ENCODE results near the gene KRT82. TPM values are rescaled to one million over a fixed set of nuclear protein-coding genes. Genes with fewer than 3 reads are reported as not detected.

Gene KRT82
- total and polyA plus RNA-seq, 4 experiments from 2014 or later = not detected

DNA sequence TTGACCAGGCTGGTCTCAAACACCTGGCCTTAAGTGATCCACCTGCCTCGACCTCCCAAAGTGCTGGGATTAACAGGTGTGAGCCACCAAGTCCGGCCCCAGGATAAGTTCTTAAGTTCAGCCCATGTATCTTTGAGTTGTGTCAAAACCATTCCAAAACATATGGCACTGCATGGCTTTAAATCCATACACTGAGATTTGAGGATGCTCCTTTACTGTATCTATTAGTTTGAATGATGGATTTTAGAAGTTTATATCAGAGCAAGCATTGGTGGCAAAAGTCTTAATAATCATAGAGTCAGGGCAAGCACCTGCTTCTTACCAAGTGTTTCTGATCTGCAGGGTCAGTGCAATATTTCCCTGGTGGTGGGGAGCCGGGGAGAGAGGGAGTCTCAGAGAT, 39.7 kb upstream of the KRT82 start:
- H3K4me1 ChIP-seq (ENCODE audit: insufficient read depth, low read length) = no peaks in the 10 kb centered on the region
- peaks cover 0 to 5% (median 1%) of the 10 kb centered on the region in 4 donors for H3K4me1 Mint-ChIP-seq
- POLR2A ChIA-PET (ENCODE audit: partially characterized antibody) = no interaction called here
- no peak overlapping the region for H3K4me3 Mint-ChIP-seq
- no peak overlapping the region for H3K4me3 ChIP-seq (ENCODE audit: low read length in 2 of 2)
- intact Hi-C loops (cut with micrococcal nuclease) = no loop called here
- no peaks in the 10 kb centered on the region for H3K27me3 ChIP-seq (ENCODE audit: insufficient read depth, low read length)
- H3K36me3 Mint-ChIP-seq = no peaks in the 10 kb centered on the region
- no peak overlapping the region for H3K27ac ChIP-seq (ENCODE audit: low read depth, low read length)
- CTCF ChIA-PET (ENCODE audit: partially characterized antibody) = no interaction called here
- H3K9me3 ChIP-seq (ENCODE audit: control insufficient read depth in 1 of 2, low read length in 2 of 2) = no peaks in the 10 kb centered on the region
- peaks cover 10 to 34% of the 10 kb centered on the region in 2 donors for H3K27me3 Mint-ChIP-seq
- H3K9me3 Mint-ChIP-seq = no peaks in the 10 kb centered on the region
- DNase-seq = no peak
- no peak overlapping the region for H3K27ac Mint-ChIP-seq
- H3K36me3 ChIP-seq (ENCODE audit: insufficient read depth, low read length) = no peaks in the 10 kb centered on the region

DNA sequence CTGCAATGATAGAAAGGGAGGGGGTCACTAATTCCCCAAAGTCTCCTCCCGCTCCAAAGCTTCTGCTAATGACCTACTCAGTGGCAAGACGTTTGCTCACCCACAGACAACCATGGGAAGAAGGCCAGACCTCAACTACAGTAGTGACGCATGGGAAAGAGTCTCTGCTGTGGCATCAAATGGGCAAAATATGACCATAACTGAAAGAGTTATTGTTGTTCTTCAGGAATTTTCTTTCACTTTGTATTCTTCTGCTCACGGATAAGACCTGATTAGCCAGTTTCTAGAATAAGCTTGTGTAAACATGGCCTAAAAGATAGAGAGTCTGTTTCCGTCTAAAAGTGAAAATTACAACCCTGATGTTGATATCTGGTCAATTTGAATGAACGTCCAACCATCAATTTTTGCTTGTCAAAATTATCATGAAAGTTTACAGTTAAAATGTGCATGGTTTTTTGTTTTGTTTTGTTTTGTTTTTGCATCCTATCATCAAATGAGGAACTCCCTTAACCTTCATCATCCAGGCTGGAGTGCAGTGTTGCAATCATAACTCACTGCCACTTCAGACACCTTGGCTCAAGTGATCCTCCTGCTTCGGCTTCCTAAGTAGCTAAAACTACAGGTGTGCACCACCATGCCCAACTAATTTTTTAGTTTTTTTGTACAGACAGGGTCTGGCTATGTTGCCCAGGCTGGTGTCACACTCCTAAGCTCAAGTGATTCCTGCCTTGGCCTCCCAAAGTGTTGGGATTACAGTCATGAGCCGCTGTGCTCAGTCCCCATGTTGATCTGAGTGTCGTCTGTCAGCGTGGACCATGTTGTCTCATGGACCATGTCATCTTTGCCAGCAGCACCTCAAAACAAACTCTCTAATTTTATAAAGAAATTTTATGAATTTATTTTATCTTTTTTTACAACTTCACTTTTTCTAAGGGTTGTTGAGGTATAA, 38.8 kb upstream of the KRT82 start:
- H3K27me3 Mint-ChIP-seq = peaks cover 14 to 38% of the 10 kb centered on the region in 2 donors
- ChIA-PET CTCF (ENCODE audit: partially characterized antibody) (no interaction called here), POLR2A (ENCODE audit: partially characterized antibody) (no interaction called here)
- intact Hi-C loops (cut with micrococcal nuclease) = no loop called here
- H3K36me3 Mint-ChIP-seq = no peaks in the 10 kb centered on the region
- H3K9me3 ChIP-seq (ENCODE audit: control insufficient read depth in 1 of 2, low read length in 2 of 2) = no peaks in the 10 kb centered on the region
- H3K27me3 ChIP-seq (ENCODE audit: insufficient read depth, low read length) = no peaks in the 10 kb centered on the region
- H3K9me3 Mint-ChIP-seq = no peaks in the 10 kb centered on the region
- no peak overlapping the region for H3K4me3 ChIP-seq (ENCODE audit: low read length in 2 of 2)
- H3K4me1 Mint-ChIP-seq = peaks cover 0 to 5% (median 1%) of the 10 kb centered on the region in 4 donors
- H3K4me3 Mint-ChIP-seq = no peak overlapping the region
- H3K36me3 ChIP-seq (ENCODE audit: insufficient read depth, low read length) = no peaks in the 10 kb centered on the region
- no peak overlapping the region for H3K27ac ChIP-seq (ENCODE audit: low read depth, low read length)
- no peaks in the 10 kb centered on the region for H3K4me1 ChIP-seq (ENCODE audit: insufficient read depth, low read length)
- no peak for DNase-seq
- H3K27ac Mint-ChIP-seq = no peak overlapping the region

DNA sequence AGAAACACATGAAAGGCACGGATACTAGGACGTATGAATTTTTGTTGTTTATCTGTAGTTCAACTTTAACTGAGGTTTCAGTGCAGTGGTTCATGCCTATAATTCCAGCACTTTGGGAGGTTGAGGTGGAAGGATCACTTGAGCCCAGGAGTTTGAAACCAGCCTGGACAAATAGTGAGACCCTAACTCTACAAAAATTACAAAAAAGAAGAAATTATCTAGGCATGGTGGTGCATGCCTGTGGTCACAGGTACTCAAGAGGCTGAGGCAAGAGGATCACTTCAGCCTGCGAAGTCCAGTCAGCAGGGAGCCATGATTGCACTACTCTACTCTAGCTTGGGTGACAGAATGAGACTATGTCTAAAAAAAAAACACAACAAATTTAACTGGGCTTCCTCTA, 37.8 kb upstream of the KRT82 start:
- no peaks in the 10 kb centered on the region for H3K4me1 ChIP-seq (ENCODE audit: insufficient read depth, low read length)
- H3K4me3 ChIP-seq (ENCODE audit: low read length in 2 of 2) = no peak overlapping the region
- H3K4me3 Mint-ChIP-seq = no peak overlapping the region
- no peaks in the 10 kb centered on the region for H3K9me3 ChIP-seq (ENCODE audit: control insufficient read depth in 1 of 2, low read length in 2 of 2)
- no peak overlapping the region for H3K27ac Mint-ChIP-seq
- no peaks in the 10 kb centered on the region for H3K9me3 Mint-ChIP-seq
- no peaks in the 10 kb centered on the region for H3K36me3 ChIP-seq (ENCODE audit: insufficient read depth, low read length)
- peaks cover 15 to 41% of the 10 kb centered on the region in 2 donors for H3K27me3 Mint-ChIP-seq
- no peaks in the 10 kb centered on the region for H3K36me3 Mint-ChIP-seq
- H3K27ac ChIP-seq (ENCODE audit: low read depth, low read length) = no peak overlapping the region
- CTCF ChIA-PET (ENCODE audit: partially characterized antibody) = no interaction called here
- H3K27me3 ChIP-seq (ENCODE audit: insufficient read depth, low read length) = no peaks in the 10 kb centered on the region
- intact Hi-C loops (cut with micrococcal nuclease) = no loop called here
- H3K4me1 Mint-ChIP-seq = peaks cover 0 to 5% (median 1%) of the 10 kb centered on the region in 4 donors
- no peak for DNase-seq
- POLR2A ChIA-PET (ENCODE audit: partially characterized antibody) = no interaction called here

DNA sequence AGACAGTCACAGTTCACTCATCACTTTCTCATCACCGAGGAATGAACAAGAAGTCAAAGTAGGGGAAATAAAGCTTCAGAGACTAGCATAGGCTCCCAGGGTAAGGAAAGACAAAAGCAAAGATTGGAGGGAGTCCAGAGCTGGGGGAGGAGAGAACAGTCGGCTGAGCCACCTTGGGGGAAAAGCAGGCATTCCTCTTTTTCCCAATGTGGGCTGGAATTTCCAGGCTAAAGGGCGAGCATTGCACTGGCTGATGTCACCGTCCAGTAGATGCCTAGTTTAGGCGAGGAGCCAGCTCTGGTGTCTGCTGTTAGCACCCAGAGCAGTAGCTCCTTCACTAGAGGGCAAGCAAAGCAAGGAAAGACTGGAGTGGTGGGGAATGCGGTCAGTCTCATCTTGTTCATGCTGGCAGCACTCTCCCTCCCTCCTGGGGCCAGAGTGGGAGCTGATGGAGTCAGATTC, 36.5 kb upstream of the KRT82 start:
- H3K27me3 Mint-ChIP-seq = peaks cover 18 to 41% of the 10 kb centered on the region in 2 donors
- no peaks in the 10 kb centered on the region for H3K9me3 Mint-ChIP-seq
- no peak overlapping the region for H3K27ac ChIP-seq (ENCODE audit: low read depth, low read length)
- H3K27me3 ChIP-seq (ENCODE audit: insufficient read depth, low read length) = no peaks in the 10 kb centered on the region
- DNase-seq = no peak
- no peaks in the 10 kb centered on the region for H3K4me1 ChIP-seq (ENCODE audit: insufficient read depth, low read length)
- ChIA-PET CTCF (ENCODE audit: partially characterized antibody) (no interaction called here), POLR2A (ENCODE audit: partially characterized antibody) (no interaction called here)
- no peak overlapping the region for H3K4me3 Mint-ChIP-seq
- H3K4me1 Mint-ChIP-seq = no peaks in the 10 kb centered on the region
- H3K27ac Mint-ChIP-seq = no peak overlapping the region
- no peak overlapping the region for H3K4me3 ChIP-seq (ENCODE audit: low read length in 2 of 2)
- H3K36me3 Mint-ChIP-seq = no peaks in the 10 kb centered on the region
- intact Hi-C loops (cut with micrococcal nuclease) = no loop called here
- H3K36me3 ChIP-seq (ENCODE audit: insufficient read depth, low read length) = no peaks in the 10 kb centered on the region
- no peaks in the 10 kb centered on the region for H3K9me3 ChIP-seq (ENCODE audit: control insufficient read depth in 1 of 2, low read length in 2 of 2)

DNA sequence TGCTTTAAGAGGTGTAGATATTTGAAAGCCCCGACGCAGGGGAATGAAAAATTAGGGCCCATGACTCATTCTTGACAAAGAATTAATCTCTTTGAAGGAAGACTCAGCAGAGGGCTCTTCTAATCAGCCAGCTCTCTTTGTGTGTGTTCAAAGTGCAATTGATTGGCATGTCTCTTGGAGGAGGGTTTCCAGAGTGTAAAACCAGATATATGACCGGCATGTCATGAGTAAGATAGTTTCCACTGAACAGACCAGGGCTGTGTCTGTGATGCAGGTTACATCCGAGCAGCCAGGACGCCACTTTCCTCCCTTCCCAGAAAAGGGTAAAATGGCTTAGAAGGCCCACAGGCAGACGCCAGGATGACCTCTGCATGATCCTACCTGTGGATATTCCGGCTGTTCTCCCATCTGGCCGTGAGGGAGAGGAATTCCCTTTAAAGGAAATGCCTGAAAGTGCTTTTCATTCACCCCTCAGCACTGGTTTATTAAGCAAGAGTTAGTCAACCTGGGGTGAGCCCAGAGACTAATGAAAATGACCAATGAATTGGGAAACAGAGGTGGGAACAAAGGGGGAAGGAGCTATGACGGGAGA, 35.3 kb upstream of the KRT82 start:
- Mint-ChIP-seq H3K4me1 (no peaks in the 10 kb centered on the region), H3K36me3 (no peaks in the 10 kb centered on the region), H3K27ac (no peak overlapping the region), H3K4me3 (no peak overlapping the region), H3K9me3 (peaks cover 0 to 4% (median 0%) of the 10 kb centered on the region in 8 donors), H3K27me3 (peaks cover 20 to 45% of the 10 kb centered on the region in 2 donors)
- Histone ChIP-seq H3K4me3 (ENCODE audit: low read length in 2 of 2) (no peak overlapping the region), H3K36me3 (ENCODE audit: insufficient read depth, low read length) (no peaks in the 10 kb centered on the region), H3K27ac (ENCODE audit: low read depth, low read length) (no peak overlapping the region), H3K27me3 (ENCODE audit: insufficient read depth, low read length) (no peaks in the 10 kb centered on the region), H3K9me3 (ENCODE audit: control insufficient read depth in 1 of 2, low read length in 2 of 2) (no peaks in the 10 kb centered on the region), H3K4me1 (ENCODE audit: insufficient read depth, low read length) (no peaks in the 10 kb centered on the region)
- POLR2A ChIA-PET (ENCODE audit: partially characterized antibody) = no interaction called here
- intact Hi-C loops (cut with micrococcal nuclease) = no loop called here
- no peak for DNase-seq
- CTCF ChIA-PET (ENCODE audit: partially characterized antibody) = no interaction called here

DNA sequence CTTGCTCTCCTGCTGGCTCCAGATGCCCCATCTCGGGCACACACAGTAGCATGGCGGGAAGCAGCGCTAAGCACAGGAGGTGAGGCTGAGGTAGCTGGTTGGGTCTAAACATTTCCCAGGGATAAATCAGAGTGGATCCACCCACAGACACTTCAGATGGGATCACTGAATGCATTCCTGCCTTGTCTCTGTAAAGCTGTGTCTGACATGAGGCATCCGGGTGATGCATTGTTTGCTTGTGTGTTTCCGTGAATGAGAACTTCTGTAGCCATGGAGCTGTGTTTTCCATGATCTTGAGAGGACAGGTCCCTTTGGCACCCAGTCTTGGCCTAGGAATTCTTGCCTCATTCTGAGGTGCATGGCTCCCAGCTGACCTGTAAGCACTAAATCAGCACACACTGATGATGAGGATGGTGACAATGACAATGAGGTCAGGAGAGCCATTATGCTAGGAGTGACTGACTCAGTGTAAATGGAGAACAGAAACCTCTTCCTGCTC, 34.7 kb upstream of the KRT82 start:
- Histone ChIP-seq H3K4me1 (ENCODE audit: insufficient read depth, low read length) (no peaks in the 10 kb centered on the region), H3K27ac (ENCODE audit: low read depth, low read length) (no peak overlapping the region), H3K27me3 (ENCODE audit: insufficient read depth, low read length) (no peaks in the 10 kb centered on the region), H3K9me3 (ENCODE audit: control insufficient read depth in 1 of 2, low read length in 2 of 2) (no peaks in the 10 kb centered on the region), H3K4me3 (ENCODE audit: low read length in 2 of 2) (no peak overlapping the region), H3K36me3 (ENCODE audit: insufficient read depth, low read length) (no peaks in the 10 kb centered on the region)
- POLR2A ChIA-PET (ENCODE audit: partially characterized antibody) = no interaction called here
- CTCF ChIA-PET (ENCODE audit: partially characterized antibody) = no interaction called here
- intact Hi-C loops (cut with micrococcal nuclease) = no loop called here
- DNase-seq = no peak
- Mint-ChIP-seq H3K9me3 (peaks cover 0 to 4% (median 0%) of the 10 kb centered on the region in 8 donors), H3K27me3 (peaks cover 19 to 44% of the 10 kb centered on the region in 2 donors), H3K4me3 (no peak overlapping the region), H3K27ac (no peak overlapping the region), H3K36me3 (no peaks in the 10 kb centered on the region), H3K4me1 (no peaks in the 10 kb centered on the region)

DNA sequence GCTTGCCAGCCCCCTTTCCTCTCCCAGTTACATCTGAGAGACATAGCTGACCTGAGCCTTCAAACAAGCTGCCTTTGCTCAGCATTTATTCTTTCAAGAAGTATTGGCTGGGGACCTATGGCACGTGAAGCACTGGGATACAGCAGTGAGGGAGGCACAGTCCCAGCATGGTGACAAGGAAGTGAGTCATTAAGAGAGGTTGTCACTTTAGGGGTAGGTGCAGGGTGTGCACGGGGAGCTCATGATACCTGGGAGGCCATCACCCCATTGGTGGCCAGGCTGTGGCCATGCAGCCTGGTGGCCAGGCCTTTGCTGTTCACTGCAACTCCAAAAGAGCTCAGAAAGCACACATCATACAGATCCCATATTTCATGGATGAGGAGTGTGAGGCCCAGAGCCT, 33.7 kb upstream of the KRT82 start:
- H3K27ac Mint-ChIP-seq = no peak overlapping the region
- H3K36me3 ChIP-seq (ENCODE audit: insufficient read depth, low read length) = no peaks in the 10 kb centered on the region
- intact Hi-C loops (cut with micrococcal nuclease) = no loop called here
- no peaks in the 10 kb centered on the region for H3K9me3 ChIP-seq (ENCODE audit: control insufficient read depth in 1 of 2, low read length in 2 of 2)
- H3K36me3 Mint-ChIP-seq = no peaks in the 10 kb centered on the region
- no peak for DNase-seq
- no peaks in the 10 kb centered on the region for H3K4me1 Mint-ChIP-seq
- no peak overlapping the region for H3K4me3 Mint-ChIP-seq
- ChIA-PET CTCF (ENCODE audit: partially characterized antibody) (no interaction called here), POLR2A (ENCODE audit: partially characterized antibody) (no interaction called here)
- H3K9me3 Mint-ChIP-seq = peaks cover 0 to 4% (median 0%) of the 10 kb centered on the region in 8 donors
- H3K27me3 ChIP-seq (ENCODE audit: insufficient read depth, low read length) = no peaks in the 10 kb centered on the region
- H3K27ac ChIP-seq (ENCODE audit: low read depth, low read length) = no peak overlapping the region
- H3K27me3 Mint-ChIP-seq = peaks cover 21 to 48% of the 10 kb centered on the region in 2 donors
- H3K4me3 ChIP-seq (ENCODE audit: low read length in 2 of 2) = no peak overlapping the region
- no peaks in the 10 kb centered on the region for H3K4me1 ChIP-seq (ENCODE audit: insufficient read depth, low read length)

Measured in CD4-positive, alpha-beta memory T cell (primary cell).